Prostate gland (tissue), 2 donors: ENCODE results near the gene NFATC1. TPM values are rescaled to one million over a fixed set of nuclear protein-coding genes. Genes with fewer than 3 reads are reported as not detected.

Experiments
- DNase-seq: peaks from one replicate; pipeline ENCODE4 v3.0.0-alpha.2; 2019; ENCODE audit warnings: low spot score
- H3K27ac ChIP-seq, 2 donors: fragments of 200-600 bp; sonication (generic); 2 replicates each; pipeline ENCODE4 v1.5.1; 2017 to 2019
- H3K27me3 ChIP-seq: fragments of 200-600 bp; sonication (generic); replicated peaks from 2 replicates; pipeline ENCODE4 v1.5.1; 2019; ENCODE audit not compliant: insufficient read depth
- H3K36me3 ChIP-seq, 2 donors: fragments of 200-600 bp; sonication (generic); 1 replicate in 1 of 2; 2 replicates in 1 of 2; pipeline versions ENCODE4 v1.5.1 to v1.8.1; 2017 to 2019
- H3K4me1 ChIP-seq: fragments of 200-600 bp; sonication (generic); replicated peaks from 2 replicates; pipeline ENCODE4 v1.5.1; 2019
- H3K4me3 ChIP-seq, 2 donors: fragments of 200-600 bp; sonication (generic); 2 replicates each; pipeline ENCODE4 v1.5.1; 2017 to 2019
- H3K9me3 ChIP-seq: fragments of 200-600 bp; sonication (generic); 2 replicates; pipeline ENCODE4 v1.5.1; 2017
- POLR2A ChIP-seq: fragments of 450-650 bp; IDR thresholded peaks from one replicate; pipeline ENCODE4 v1.6.1; 2016; ENCODE audit warnings: antibody characterized with exemption, mild to moderate bottlenecking
- POLR2AphosphoS5 ChIP-seq: sonication (generic); formaldehyde crosslinking; IDR thresholded peaks from one replicate; pipeline ENCODE4 v1.6.1; 2017; ENCODE audit warnings: antibody characterized with exemption
- WGBS: methylation state at CpG from one replicate; pipeline ENCODE4 v1.1.5; 2018; 5-methylcytosine and 5-hydroxymethylcytosine counted together
- intact Hi-C: fragments of 100-400 bp; cut with DNase I; formaldehyde crosslinking; loops from one replicate; pipeline ENCODE4 v1.14.2; 2022
- total RNA-seq, 2 donors: library from RNA; depleted of rRNA; stranded (reverse); fragments of >200 nt; gene quantifications; one replicate each; pipeline ENCODE4 v1.1.0, GENCODE V29; 2016
- TF ChIP-seq, protein P1 (sequence below), 4 experiments: fragments of 200-600 bp in 2 of 4; fragments of 450-650 bp in 2 of 4; sonication (generic) in 2 of 4; IDR thresholded peaks; 1 replicate in 3 of 4; 2 replicates in 1 of 4; pipeline ENCODE4 v1.5.1; 2016 to 2019; ENCODE audit warnings: antibody characterized with exemption in 4 of 4, mild to moderate bottlenecking in 2 of 4, moderate library complexity in 2 of 4

The NFATC1 gene
- total RNA-seq, 2 donors from 2014 or later = 16.8 to 24.6 TPM

DNA sequence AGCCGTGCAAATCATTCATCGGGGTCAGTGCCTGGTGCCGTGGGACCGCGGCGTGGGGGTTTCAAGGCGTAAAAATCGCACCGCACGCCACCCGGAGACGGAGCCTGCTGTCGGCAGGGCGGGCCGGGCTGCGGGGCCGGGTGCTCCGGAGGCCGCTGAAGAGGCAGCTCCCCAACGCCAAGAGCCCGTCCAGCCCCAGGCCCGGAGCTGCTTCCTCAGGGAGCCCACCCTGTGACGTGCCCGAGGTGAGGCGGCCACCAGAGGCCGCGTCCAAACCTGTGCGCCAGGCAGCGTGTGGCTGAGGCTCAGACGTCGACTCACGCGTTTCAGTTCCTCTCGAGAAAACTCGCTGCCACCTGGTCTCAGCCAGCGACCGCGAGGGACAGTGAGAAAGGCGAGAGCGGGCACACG, 98.1 kb downstream of the NFATC1 start:
- DNase-seq = no peak
- no peaks in the 10 kb centered on the region for H3K36me3 ChIP-seq
- H3K27me3 ChIP-seq = no peaks in the 10 kb centered on the region
- no peaks in the 10 kb centered on the region for H3K9me3 ChIP-seq
- no peak overlapping the region for H3K4me3 ChIP-seq
- 98% methylated on average over 41 of the region's 41 CpGs for WGBS
- no peak overlapping the region for H3K27ac ChIP-seq
- intact Hi-C loops = no loop called here
- TF ChIP-seq POLR2AphosphoS5 (no peak), POLR2A (no peak)
- TF ChIP-seq, protein P1, sequence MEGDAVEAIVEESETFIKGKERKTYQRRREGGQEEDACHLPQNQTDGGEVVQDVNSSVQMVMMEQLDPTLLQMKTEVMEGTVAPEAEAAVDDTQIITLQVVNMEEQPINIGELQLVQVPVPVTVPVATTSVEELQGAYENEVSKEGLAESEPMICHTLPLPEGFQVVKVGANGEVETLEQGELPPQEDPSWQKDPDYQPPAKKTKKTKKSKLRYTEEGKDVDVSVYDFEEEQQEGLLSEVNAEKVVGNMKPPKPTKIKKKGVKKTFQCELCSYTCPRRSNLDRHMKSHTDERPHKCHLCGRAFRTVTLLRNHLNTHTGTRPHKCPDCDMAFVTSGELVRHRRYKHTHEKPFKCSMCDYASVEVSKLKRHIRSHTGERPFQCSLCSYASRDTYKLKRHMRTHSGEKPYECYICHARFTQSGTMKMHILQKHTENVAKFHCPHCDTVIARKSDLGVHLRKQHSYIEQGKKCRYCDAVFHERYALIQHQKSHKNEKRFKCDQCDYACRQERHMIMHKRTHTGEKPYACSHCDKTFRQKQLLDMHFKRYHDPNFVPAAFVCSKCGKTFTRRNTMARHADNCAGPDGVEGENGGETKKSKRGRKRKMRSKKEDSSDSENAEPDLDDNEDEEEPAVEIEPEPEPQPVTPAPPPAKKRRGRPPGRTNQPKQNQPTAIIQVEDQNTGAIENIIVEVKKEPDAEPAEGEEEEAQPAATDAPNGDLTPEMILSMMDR (IDR thresholded peaks at IDR 0.05) = no peak
- no peaks in the 10 kb centered on the region for H3K4me1 ChIP-seq

DNA sequence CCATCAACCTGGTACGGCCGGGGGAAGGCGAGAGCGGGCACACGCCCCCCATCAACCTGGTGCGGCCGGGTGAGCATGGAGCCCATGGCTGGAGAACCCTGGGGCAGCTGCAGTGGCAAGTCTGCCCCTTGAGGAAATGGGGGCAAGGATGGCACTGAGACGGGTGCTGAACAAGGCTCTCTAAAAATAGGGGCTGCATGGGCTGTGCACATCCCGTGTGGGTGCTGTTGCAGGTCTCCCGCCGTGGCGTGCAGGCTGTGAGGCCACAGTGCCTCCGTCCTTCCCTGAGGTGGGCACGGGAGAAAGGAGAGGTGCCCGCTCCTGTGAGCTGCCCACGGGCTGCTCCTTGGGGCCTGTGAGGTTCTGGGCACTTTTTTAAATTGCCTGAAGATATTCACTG, 99.2 kb downstream of the NFATC1 start:
- DNase-seq = no peak
- WGBS = 95% methylated on average over 16 of the region's 16 CpGs

DNA sequence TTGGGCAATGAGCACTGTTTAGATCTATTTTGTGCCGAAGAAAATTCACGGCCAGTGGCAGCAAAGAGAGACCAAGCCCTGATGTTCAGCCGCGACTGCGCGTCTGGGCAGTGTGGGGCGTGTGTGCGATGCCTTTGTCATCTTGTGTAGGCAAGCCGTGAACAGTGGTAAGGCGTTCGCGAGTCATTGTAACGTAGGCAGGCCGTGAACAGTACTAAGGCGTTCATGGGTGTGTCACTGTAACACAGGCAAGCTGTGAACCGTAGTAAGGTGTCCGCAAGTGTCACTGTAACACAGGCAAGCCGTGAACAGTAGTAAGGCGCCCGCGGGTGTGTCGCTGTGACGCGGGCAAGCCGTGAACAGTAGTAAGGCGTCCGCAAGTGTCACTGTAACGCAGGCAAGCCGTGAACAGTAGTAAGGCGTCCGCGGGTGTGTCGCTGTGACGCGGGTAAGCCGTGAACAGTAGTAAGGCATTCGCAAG, 99.9 kb downstream of the NFATC1 start:
- Histone ChIP-seq H3K4me3 (no peak overlapping the region), H3K4me1 (no peaks in the 10 kb centered on the region), H3K27ac (no peak overlapping the region), H3K9me3 (no peaks in the 10 kb centered on the region), H3K27me3 (no peaks in the 10 kb centered on the region), H3K36me3 (no peaks in the 10 kb centered on the region)
- TF ChIP-seq POLR2AphosphoS5 = no peak
- TF ChIP-seq, protein P1 (IDR thresholded peaks at IDR 0.05) = no peak
- TF ChIP-seq POLR2A = no peak
- intact Hi-C loops = no loop called here
- DNase-seq = no peak
- WGBS = 96% methylated on average over 37 of the region's 37 CpGs

More for the DNA sequence above, 99.2 kb downstream of the NFATC1 start:
- Histone ChIP-seq H3K27me3 (no peaks in the 10 kb centered on the region), H3K4me1 (no peaks in the 10 kb centered on the region), H3K27ac (no peak overlapping the region), H3K4me3 (no peak overlapping the region), H3K9me3 (no peaks in the 10 kb centered on the region), H3K36me3 (no peaks in the 10 kb centered on the region)
- intact Hi-C loops = no loop called here
- TF ChIP-seq POLR2A (no peak), POLR2AphosphoS5 (no peak)
- TF ChIP-seq, protein P1 (IDR thresholded peaks at IDR 0.05) = no peak

DNA sequence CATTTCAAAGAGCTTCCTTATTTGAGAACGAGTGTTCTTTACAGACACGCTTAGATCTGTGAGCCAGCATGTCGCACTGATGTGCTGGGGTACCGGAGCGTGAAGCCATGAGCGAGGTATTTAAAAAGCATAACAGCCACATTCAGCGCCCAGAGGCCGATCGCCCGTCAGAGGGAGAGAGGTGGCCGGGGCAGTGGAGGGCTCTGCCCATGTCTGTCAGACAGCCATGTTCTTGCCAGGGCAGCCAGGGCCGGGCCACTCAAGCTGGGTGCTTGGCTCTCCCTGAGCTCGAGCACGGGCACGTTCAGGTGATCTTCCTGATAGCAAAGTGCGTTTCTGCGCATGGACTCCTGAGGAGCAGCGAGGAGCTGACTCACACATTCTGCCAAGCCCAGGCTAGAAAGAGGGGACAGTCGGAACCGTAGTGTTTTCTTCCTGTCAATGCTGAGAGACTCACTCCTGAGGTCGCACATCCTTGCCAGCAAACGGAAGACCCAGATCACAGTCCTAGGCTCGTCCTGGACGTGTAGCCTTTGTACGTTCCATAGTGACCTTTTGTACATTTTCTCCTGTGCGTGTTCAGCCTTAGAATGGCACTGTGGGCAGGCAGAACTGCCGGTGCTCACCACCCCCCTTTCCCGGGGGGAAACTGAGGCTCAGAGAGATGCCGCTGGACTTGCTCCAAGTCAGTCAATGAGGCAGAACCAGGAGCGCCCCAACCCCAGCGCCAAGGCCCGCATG, 100.7 kb downstream of the NFATC1 start:
- intact Hi-C loops = no loop called here
- Histone ChIP-seq H3K27me3 (no peaks in the 10 kb centered on the region), H3K36me3 (no peaks in the 10 kb centered on the region), H3K9me3 (no peaks in the 10 kb centered on the region), H3K4me3 (no peak overlapping the region), H3K4me1 (no peaks in the 10 kb centered on the region), H3K27ac (no peak overlapping the region)
- no peak for TF ChIP-seq POLR2A
- TF ChIP-seq POLR2AphosphoS5 = no peak
- TF ChIP-seq, protein P1 (IDR thresholded peaks at IDR 0.05) = no peak
- no peak for DNase-seq
- 55% methylated on average over 29 of the region's 32 CpGs for WGBS
